GM19099 (cell line): Measurements from ENCODE around the gene KCNJ6.

Source experiments
- POLR2A ChIP-seq: IDR thresholded peaks from 3 replicates; pipeline ENCODE4 v1.6.1; 2011; ENCODE audit warnings: low read depth; ENCODE audit not compliant: insufficient read length; ENCODE audit errors: extremely low read depth

Gene KCNJ6

GRCh38 chr21:37861561-37861960 is 54.7 kb downstream of the KCNJ6 start:
- TF ChIP-seq POLR2A: no peak

GRCh38 chr21:37860416-37860815 is 55.8 kb downstream of the KCNJ6 start:
- no peak for TF ChIP-seq POLR2A

- TF ChIP-seq POLR2A: no peak
Measured at GRCh38 chr21:37855647-37856625, 60.3 kb downstream of the KCNJ6 start.

DNA sequence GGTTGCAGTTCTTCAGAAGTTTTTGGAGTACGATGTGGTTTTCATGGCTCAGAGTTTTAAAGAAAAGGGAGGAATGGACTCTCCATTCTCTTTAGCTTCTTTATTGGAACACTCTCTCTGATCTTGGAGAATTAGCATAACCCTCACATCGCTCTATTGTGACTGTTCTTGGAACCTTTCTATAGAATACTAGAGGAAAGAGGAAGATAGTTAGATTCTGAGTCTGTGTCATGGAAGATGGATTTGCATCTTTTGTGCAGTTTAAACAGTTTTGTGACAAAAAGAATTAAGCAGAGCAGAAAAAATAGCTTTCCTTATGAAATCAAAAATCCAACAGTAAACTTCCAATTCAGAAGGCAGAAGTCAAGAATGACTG is 61.0 kb downstream of the KCNJ6 start:
- TF ChIP-seq POLR2A: no peak

- no peak for TF ChIP-seq POLR2A
Measured at GRCh38 chr21:37849506-37850102, 66.7 kb downstream of the KCNJ6 start.

- no peak for TF ChIP-seq POLR2A
Measured at GRCh38 chr21:37848721-37849490, 67.4 kb downstream of the KCNJ6 start.

DNA sequence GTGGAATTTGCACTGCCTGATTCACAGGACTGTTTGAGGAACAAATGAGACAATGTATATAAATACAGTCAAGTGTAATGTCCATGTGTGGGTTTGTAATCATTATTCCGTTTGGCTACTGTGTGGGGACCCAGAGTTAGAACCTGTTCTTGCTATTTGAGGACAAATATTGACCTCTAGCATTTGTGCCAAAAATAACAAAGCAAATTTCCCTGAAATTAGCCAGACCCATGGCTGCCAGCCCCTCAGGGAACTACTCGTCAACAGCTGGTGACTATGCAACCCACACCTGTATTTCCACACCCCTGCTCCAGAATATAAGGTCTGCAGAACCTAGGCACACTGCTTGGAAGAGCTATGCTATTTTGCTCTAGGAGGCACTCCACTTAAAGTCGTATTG is 70.7 kb downstream of the KCNJ6 start:
- no peak for TF ChIP-seq POLR2A

DNA sequence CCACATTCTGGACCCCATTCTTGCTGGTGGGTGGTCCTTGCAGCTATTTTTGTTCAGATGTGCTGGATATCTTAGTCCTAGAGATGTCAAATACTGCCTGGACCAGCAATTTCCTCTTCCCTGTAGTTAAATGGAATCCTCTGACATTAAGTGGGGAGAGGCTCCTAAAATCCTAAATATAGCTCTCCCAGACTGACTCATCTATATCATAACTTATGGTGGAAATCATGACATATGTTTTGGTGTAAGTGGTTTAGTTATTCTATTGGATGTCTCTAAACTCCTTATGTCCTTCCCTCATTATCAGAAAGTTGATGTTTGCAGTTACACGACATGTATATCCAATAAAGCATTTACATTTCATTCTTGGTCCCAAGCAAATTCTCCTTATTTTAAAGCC is 73.1 kb downstream of the KCNJ6 start:
- no peak for TF ChIP-seq POLR2A

GRCh38 chr21:37842163-37842919 is 73.9 kb downstream of the KCNJ6 start:
- no peak for TF ChIP-seq POLR2A

DNA sequence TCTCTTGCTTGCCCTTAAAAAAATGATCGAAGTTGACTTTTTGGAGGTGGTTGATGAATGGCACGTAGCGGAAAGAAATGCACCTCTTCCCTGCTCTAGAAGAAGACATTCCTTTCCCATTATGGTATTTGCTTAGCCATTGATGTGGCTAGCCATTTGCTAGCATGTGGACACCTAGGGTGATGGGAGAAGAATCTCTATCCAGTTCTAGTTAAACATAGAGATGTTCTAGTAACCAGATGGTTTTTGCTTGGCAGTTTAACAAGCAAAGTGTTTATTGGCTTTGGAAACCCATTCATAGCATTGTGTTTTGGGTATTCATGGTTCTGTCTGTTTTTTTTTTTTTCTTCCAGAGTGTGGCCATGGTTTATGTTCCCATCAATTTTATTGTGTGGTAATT is 78.9 kb downstream of the KCNJ6 start:
- no peak for TF ChIP-seq POLR2A

DNA sequence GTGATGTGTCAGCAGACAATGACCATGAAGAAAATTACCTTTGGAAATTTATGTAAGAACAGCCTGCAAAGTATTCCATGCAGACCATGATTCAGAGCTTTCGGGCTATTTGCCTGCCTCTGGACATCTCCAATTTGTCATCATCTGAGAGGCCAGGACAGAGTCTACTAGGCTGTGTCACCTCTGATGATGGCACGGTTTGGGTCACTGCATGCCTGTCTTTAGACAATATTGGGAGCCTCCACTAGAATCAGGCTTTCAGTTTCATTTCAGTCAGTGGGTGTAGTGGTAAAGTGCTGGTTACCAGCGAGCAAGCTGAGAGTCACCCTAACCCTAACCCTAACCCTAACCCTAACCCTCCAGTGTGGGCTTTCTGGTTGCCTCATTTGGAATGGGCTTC is 80.8 kb downstream of the KCNJ6 start:
- TF ChIP-seq POLR2A: no peak

DNA sequence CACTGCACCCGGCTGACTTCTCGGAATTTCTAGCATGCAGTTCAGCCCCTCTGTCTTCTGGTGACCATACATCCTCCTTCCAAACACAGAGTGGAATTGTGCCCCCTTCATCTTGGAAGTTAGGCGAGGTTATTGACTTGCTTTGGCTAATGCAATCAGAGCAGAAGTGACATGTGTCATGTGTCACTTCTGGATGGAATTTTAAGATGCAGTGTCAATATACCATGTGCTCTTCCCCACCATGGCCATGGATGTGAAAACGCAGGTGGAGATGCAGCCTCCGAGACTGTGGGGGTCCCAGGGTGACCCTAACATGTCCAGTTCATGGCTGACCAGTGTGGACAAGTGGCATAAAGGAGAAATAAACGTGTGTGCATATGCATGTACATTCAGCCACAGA is 83.0 kb downstream of the KCNJ6 start:
- no peak for TF ChIP-seq POLR2A

DNA sequence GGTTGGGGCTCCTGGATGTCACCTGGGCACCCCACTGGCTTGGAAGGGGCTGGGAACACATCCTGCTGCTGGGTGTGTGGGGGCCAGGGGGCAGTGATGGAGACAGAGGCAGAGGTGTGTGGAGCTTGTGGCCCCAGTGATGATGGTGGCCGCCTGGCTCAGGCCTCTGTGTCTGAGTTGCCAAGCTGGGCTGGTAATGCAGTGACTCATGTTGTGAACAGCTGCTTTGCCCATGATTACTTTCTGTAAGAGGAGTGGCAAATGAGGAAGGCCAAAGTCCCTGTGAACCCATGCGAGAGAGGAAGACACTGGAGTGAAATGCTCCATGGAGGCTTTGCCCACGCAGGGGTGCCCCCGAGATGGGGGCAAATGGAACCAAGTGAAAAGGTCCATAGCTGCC is 86.8 kb downstream of the KCNJ6 start:
- TF ChIP-seq POLR2A: no peak

DNA sequence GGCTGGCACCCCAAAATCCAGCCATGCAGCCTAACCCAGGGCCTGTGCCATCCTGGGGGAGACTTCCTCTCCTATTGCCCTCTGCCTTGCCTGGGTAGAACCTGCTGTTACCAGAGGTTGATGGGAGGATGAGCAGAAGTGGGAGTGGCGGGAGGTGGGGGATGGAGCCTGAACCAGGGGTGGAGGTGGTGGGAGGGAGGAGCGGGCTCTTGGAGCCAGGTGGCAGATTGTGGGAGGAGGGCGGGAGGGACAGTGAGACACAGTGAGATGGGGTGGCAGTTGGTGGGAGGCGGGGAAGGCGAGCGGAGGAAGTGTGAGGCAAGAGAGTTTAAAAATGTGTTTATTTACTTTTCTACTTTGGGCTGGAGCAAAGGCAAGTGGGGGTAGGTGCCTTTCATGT is 87.3 kb downstream of the KCNJ6 start:
- no peak for TF ChIP-seq POLR2A

DNA sequence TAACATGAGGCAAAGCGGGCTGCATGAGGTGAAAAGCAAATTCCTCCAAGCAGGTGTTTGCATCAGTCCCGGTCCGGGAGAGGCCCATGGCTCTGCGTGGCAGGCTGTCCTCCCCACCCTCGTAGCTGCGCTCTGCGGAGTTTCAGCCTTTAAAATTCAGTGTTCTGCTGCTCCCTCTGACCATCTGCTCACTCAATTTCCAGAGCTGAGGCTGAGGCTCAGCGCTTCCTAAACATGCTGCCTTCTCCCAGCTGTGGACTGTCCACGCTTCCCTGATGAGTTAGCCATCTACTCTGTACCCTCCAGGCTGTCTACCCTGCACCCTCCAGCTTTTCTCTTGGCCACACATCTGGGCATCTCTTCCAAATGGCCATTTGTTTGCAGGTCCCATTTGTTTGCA is 87.7 kb downstream of the KCNJ6 start:
- no peak for TF ChIP-seq POLR2A
